BJ (cell line): ENCODE data around the gene STXBP3. TPM values are rescaled to one million over a fixed set of nuclear protein-coding genes. Genes with fewer than 3 reads are reported as not detected.

Experiments
- CTCF ChIA-PET: fragments of 350-600 bp; formaldehyde crosslinking; extraction: SDS; loops from one replicate; lab custom pipeline; 2021; ENCODE audit warnings: antibody characterized with exemption, inconsistent platforms; lab: Yijun Ruan, JAX
- POLR2A ChIA-PET: fragments of 300-600 bp; sonication (Branson Sonifier 250); formaldehyde crosslinking; extraction: SDS; loops from one replicate; lab custom pipeline; 2021; ENCODE audit warnings: antibody characterized with exemption; lab: Charles Lee
- DNase-seq: peaks from one replicate; pipeline ENCODE4 v3.0.0-alpha.2; 2011; ENCODE audit warnings: low read depth
- H3K27me3 ChIP-seq: 2 replicates; pipeline ENCODE4 v1.6.0; 2011; ENCODE audit warnings: low read length; ENCODE audit not compliant: control insufficient read depth, insufficient read depth
- H3K36me3 ChIP-seq: 2 replicates; pipeline ENCODE4 v1.5.1; 2011; ENCODE audit warnings: low read length; ENCODE audit not compliant: control insufficient read depth, insufficient read depth
- H3K4me3 ChIP-seq: 2 replicates; pipeline ENCODE4 v1.5.1; 2011; ENCODE audit warnings: low read depth, mild to moderate bottlenecking, control low read depth, low read length
- CTCF ChIP-seq: IDR thresholded peaks from 2 replicates; pipeline ENCODE4 v1.5.1; 2011; ENCODE audit warnings: low read depth, mild to moderate bottlenecking, control low read depth, inconsistent platforms, low read length, moderate library complexity; ENCODE audit not compliant: insufficient read depth
- polyA plus RNA-seq: library from polyadenylated mRNA; depleted of rRNA; stranded (reverse); fragments of >200 nt; gene quantifications from 2 replicates; pipeline ENCODE4 v1.2.3, GENCODE V29; 2011

STXBP3 gene
- polyA plus RNA-seq, 1 experiment: 10.8 TPM

- H3K36me3 ChIP-seq: no peaks in the 10 kb centered on the region
- H3K27me3 ChIP-seq: no peaks in the 10 kb centered on the region
- ChIA-PET CTCF (interaction anchor here (1.1 to 1.5 kb wide), 2 partner anchors 51 to 56 kb away, joined by 3 read pairs; partner anchors contain the start of gene PRPF38B), POLR2A (interaction anchor here (0.6 kb wide), 1 partner anchor 275 kb away, joined by 3 read pairs; no protein-coding TSS in a partner anchor)
- no peak for DNase-seq
- H3K4me3 ChIP-seq: no peak overlapping the region; the same call in none of the 2 replicates
- no peak for TF ChIP-seq CTCF
These were observed 1.4 kb downstream of the STXBP3 start for GRCh38 chr1:108747898-108748297.

GRCh38 chr1:108749081-108749480 lies 2.6 kb downstream of the STXBP3 start:
- Histone ChIP-seq H3K27me3 (no peaks in the 10 kb centered on the region), H3K36me3 (no peaks in the 10 kb centered on the region), H3K4me3 (no peak overlapping the region)
- TF ChIP-seq CTCF: no peak
- CTCF ChIA-PET: interaction anchor here (1.1 kb wide), 1 partner anchor 57 kb away, joined by 3 read pairs; the partner anchor contains the start of gene PRPF38B
- POLR2A ChIA-PET: interaction anchor here (0.5 kb wide), 1 partner anchor 28 kb away, joined by 3 read pairs; no protein-coding TSS in a partner anchor
- no peak for DNase-seq

GRCh38 chr1:108750476-108751181 lies 4.2 kb downstream of the STXBP3 start:
- Histone ChIP-seq H3K36me3 (0 out of 2 replicates have a peak, but pooled peaks cover 1% of the 10 kb centered on the region), H3K27me3 (no peaks in the 10 kb centered on the region), H3K4me3 (no peak overlapping the region)
- POLR2A ChIA-PET: no interaction called here
- TF ChIP-seq CTCF: no peak
- CTCF ChIA-PET: no interaction called here
- no peak for DNase-seq

- TF ChIP-seq CTCF: no peak
- CTCF ChIA-PET: no interaction called here
- DNase-seq: no peak
- Histone ChIP-seq H3K36me3 (0 out of 2 replicates have a peak, but pooled peaks cover 1% of the 10 kb centered on the region), H3K27me3 (no peaks in the 10 kb centered on the region), H3K4me3 (no peak overlapping the region)
- POLR2A ChIA-PET: no interaction called here
These were observed 6.9 kb downstream of the STXBP3 start for GRCh38 chr1:108753363-108753762.

- Histone ChIP-seq H3K36me3 (peaks cover 3% of the 10 kb centered on the region; the same call in 1 of the 2 replicates), H3K27me3 (no peaks in the 10 kb centered on the region), H3K4me3 (no peak overlapping the region)
- ChIA-PET CTCF (no interaction called here), POLR2A (no interaction called here)
- TF ChIP-seq CTCF: no peak
- no peak for DNase-seq
These were observed 12.3 kb downstream of the STXBP3 start for GRCh38 chr1:108758796-108759195.
